Smooth muscle cell (in vitro differentiated cells): Measurements from ENCODE around the gene LRP8. TPM values are rescaled to one million over a fixed set of nuclear protein-coding genes. Genes with fewer than 3 reads are reported as not detected.

Experiments used
- DNase-seq: peaks from one replicate; lab custom pipeline; 2025; ENCODE audit not compliant: unreplicated experiment; lab: John Stamatoyannopoulos, UW
- H2AFZ ChIP-seq: fragments of 200-600 bp; sonication (generic); 2 replicates; pipeline ENCODE4 v1.6.0; 2016; ENCODE audit warnings: antibody characterized with exemption, low read depth, mild to moderate bottlenecking
- H3F3A ChIP-seq: fragments of 200-600 bp; sonication (generic); 2 replicates; pipeline ENCODE4 v1.6.0; 2017; ENCODE audit warnings: antibody characterized with exemption, low read depth
- H3K27ac ChIP-seq: fragments of 200-600 bp; sonication (generic); 2 replicates; pipeline ENCODE4 v1.5.1; 2016; ENCODE audit warnings: low read depth, mild to moderate bottlenecking
- H3K27me3 ChIP-seq: fragments of 200-600 bp; sonication (generic); 2 replicates; pipeline ENCODE4 v1.6.1; 2016; ENCODE audit warnings: low read depth, mild to moderate bottlenecking
- H3K36me3 ChIP-seq: fragments of 200-600 bp; sonication (generic); 2 replicates; pipeline ENCODE4 v1.5.1; 2016; ENCODE audit warnings: low read depth
- H3K4me1 ChIP-seq: fragments of 200-600 bp; sonication (generic); 2 replicates; pipeline ENCODE4 v1.5.1; 2016; ENCODE audit warnings: low read depth
- H3K4me2 ChIP-seq: fragments of 200-600 bp; sonication (generic); 2 replicates; pipeline ENCODE4 v1.6.0; 2016; ENCODE audit warnings: mild to moderate bottlenecking
- H3K4me3 ChIP-seq: fragments of 200-600 bp; sonication (generic); 2 replicates; pipeline ENCODE4 v1.5.1; 2016; ENCODE audit warnings: mild to moderate bottlenecking
- H3K79me2 ChIP-seq: fragments of 200-600 bp; sonication (generic); 2 replicates; pipeline ENCODE4 v1.6.0; 2016; ENCODE audit warnings: low read depth, mild to moderate bottlenecking
- H3K9ac ChIP-seq: fragments of 200-600 bp; sonication (generic); 2 replicates; pipeline ENCODE4 v1.6.0; 2016; ENCODE audit warnings: low read depth
- H3K9me3 ChIP-seq: fragments of 200-600 bp; sonication (generic); replicated peaks from 2 replicates; pipeline ENCODE4 v1.5.1; 2016; ENCODE audit warnings: low read depth
- H4K20me1 ChIP-seq: fragments of 200-600 bp; sonication (generic); 2 replicates; pipeline ENCODE4 v1.6.0; 2016; ENCODE audit warnings: low read depth
- CTCF ChIP-seq: fragments of 200-600 bp; sonication (generic); IDR thresholded peaks from 2 replicates; pipeline ENCODE4 v1.5.1; 2017; ENCODE audit warnings: borderline replicate concordance, mild to moderate bottlenecking, antibody characterized with exemption; ENCODE audit not compliant: insufficient read depth, poor library complexity, severe bottlenecking
- WGBS: methylation state at CpG from one replicate; pipeline ENCODE4 v1.1.7; 2016; ENCODE audit warnings: low lambda C conversion rate; 5-methylcytosine and 5-hydroxymethylcytosine counted together
- polyA plus RNA-seq: library from polyadenylated mRNA; unstranded; fragments of >200 nt; fragmentation: Nextera tagmentation; extraction: Ambion mirVana; gene quantifications from 2 replicates; pipeline ENCODE4 v1.2.1, GENCODE V29; 2016
- total RNA-seq: library from RNA; depleted of rRNA; stranded (reverse); fragments of >200 nt; gene quantifications from 2 replicates; pipeline ENCODE4 v1.2.3, GENCODE V29; 2014

LRP8 gene
- total and polyA plus RNA-seq, 2 experiments from 2014 or later: 5.6 to 8.1 TPM

- Histone ChIP-seq H3K4me3 (no peak overlapping the region), H3K36me3 (no peaks in the 10 kb centered on the region), H4K20me1 (no peaks in the 10 kb centered on the region), H3K79me2 (no peaks in the 10 kb centered on the region), H3K9ac (no peak overlapping the region), H3K27ac (no peak overlapping the region), H3K27me3 (no peaks in the 10 kb centered on the region), H3F3A (no peaks in the 10 kb centered on the region), H2AFZ (no peak overlapping the region), H3K4me1 (no peaks in the 10 kb centered on the region), H3K4me2 (no peak overlapping the region), H3K9me3 (peaks cover 13% of the 10 kb centered on the region)
- no peak for DNase-seq
- TF ChIP-seq CTCF: no peak
Observed at GRCh38 chr1:53356637-53357036, 28.8 kb upstream of the LRP8 start.

GRCh38 chr1:53354119-53354518 is 26.2 kb upstream of the LRP8 start:
- no peak for TF ChIP-seq CTCF
- no peak overlapping the region for H3K9ac ChIP-seq
- no peaks in the 10 kb centered on the region for H3K4me1 ChIP-seq
- H3K79me2 ChIP-seq: no peaks in the 10 kb centered on the region
- no peak overlapping the region for H3K4me3 ChIP-seq
- no peak for DNase-seq
- H4K20me1 ChIP-seq: no peaks in the 10 kb centered on the region
- H3F3A ChIP-seq: no peaks in the 10 kb centered on the region
- no peak overlapping the region for H2AFZ ChIP-seq
- no peak overlapping the region for H3K27ac ChIP-seq
- no peaks in the 10 kb centered on the region for H3K36me3 ChIP-seq
- H3K4me2 ChIP-seq: no peak overlapping the region
- H3K27me3 ChIP-seq: no peaks in the 10 kb centered on the region
- H3K9me3 ChIP-seq: peaks cover 13% of the 10 kb centered on the region

GRCh38 chr1:53352561-53352960 is 24.7 kb upstream of the LRP8 start:
- WGBS: 89% methylated on average over 1 of the region's 1 CpG
- H3K79me2 ChIP-seq: no peaks in the 10 kb centered on the region
- H4K20me1 ChIP-seq: no peaks in the 10 kb centered on the region
- H3K9me3 ChIP-seq: peaks cover 5% of the 10 kb centered on the region
- H3F3A ChIP-seq: no peaks in the 10 kb centered on the region
- no peak for TF ChIP-seq CTCF
- H3K27me3 ChIP-seq: no peaks in the 10 kb centered on the region
- H3K4me2 ChIP-seq: no peak overlapping the region
- no peaks in the 10 kb centered on the region for H3K4me1 ChIP-seq
- no peak overlapping the region for H3K27ac ChIP-seq
- no peak overlapping the region for H3K9ac ChIP-seq
- H3K36me3 ChIP-seq: no peaks in the 10 kb centered on the region
- DNase-seq: no peak
- no peak overlapping the region for H2AFZ ChIP-seq
- H3K4me3 ChIP-seq: no peak overlapping the region

- Histone ChIP-seq H3F3A (no peaks in the 10 kb centered on the region), H3K4me2 (no peak overlapping the region), H3K9ac (no peak overlapping the region), H3K36me3 (no peaks in the 10 kb centered on the region), H4K20me1 (no peaks in the 10 kb centered on the region), H3K27ac (no peak overlapping the region), H3K9me3 (no peaks in the 10 kb centered on the region), H3K79me2 (no peaks in the 10 kb centered on the region), H3K4me1 (no peaks in the 10 kb centered on the region), H3K27me3 (no peaks in the 10 kb centered on the region), H3K4me3 (no peak overlapping the region), H2AFZ (no peak overlapping the region)
- no peak for DNase-seq
- TF ChIP-seq CTCF: no peak
- WGBS: 91% methylated on average over 8 of the region's 8 CpGs
Observed at GRCh38 chr1:53350853-53351767, 23.2 kb upstream of the LRP8 start.
